Keratinocyte (primary cell): Measurements from ENCODE around the gene MED12L.

ENCODE experiments used
- EZH2 ChIP-seq: IDR thresholded peaks from one replicate; pipeline ENCODE4 v1.6.1; 2012; ENCODE audit warnings: inconsistent platforms, mild to moderate bottlenecking, low read length, moderate library complexity
- TF ChIP-seq, protein P1 (sequence below), 3 experiments: IDR thresholded peaks in 1 of 3; conservative IDR thresholded peaks in 1 of 3; optimal IDR thresholded peaks in 1 of 3; 2 replicates in 2 of 3; 3 replicates in 1 of 3; pipeline versions ENCODE3 to v1.5.1; 2011; ENCODE audit warnings: low read length in 3 of 3, mild to moderate bottlenecking in 3 of 3, moderate library complexity in 2 of 3, control low read depth in 1 of 3, inconsistent platforms in 1 of 3; ENCODE audit not compliant: insufficient read depth in 2 of 3; ENCODE audit errors: extremely low read depth in 1 of 3

DNA sequence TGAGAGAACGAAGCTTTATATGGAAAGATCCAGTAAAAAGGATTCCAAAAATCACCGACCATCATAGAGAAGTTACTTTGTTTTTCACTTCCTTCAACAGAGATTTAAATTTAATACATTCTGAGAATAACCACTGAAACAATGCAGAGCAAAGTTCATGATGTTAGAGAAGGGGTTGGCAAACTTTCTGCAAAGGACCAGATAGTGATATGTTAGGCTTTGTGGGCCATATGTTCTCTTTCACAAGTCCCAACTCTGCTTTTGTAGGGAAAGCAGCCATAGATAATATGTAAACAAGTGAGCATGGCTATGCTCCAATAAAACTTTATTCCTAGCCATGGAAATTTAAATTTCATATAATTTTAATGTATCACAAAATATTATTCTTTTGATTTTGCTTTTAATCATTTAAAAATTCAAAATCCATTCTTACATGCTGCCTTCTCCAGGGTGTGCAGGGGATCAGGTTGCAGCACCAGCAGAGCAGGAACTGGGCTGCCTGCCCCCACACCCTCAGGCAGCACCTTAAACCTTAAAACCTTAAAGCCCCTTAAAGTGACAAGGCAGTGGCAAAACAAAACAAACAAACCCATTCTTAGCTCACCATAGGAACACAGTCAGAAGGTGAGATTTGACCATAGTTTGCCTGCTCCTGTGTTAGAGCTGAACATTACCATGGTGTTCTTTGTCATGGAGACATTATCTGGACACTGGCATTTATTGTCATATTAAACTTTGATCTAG is 392.3 kb downstream of the MED12L start:
- TF ChIP-seq, protein P1, sequence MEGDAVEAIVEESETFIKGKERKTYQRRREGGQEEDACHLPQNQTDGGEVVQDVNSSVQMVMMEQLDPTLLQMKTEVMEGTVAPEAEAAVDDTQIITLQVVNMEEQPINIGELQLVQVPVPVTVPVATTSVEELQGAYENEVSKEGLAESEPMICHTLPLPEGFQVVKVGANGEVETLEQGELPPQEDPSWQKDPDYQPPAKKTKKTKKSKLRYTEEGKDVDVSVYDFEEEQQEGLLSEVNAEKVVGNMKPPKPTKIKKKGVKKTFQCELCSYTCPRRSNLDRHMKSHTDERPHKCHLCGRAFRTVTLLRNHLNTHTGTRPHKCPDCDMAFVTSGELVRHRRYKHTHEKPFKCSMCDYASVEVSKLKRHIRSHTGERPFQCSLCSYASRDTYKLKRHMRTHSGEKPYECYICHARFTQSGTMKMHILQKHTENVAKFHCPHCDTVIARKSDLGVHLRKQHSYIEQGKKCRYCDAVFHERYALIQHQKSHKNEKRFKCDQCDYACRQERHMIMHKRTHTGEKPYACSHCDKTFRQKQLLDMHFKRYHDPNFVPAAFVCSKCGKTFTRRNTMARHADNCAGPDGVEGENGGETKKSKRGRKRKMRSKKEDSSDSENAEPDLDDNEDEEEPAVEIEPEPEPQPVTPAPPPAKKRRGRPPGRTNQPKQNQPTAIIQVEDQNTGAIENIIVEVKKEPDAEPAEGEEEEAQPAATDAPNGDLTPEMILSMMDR (optimal IDR thresholded peaks at IDR 0.05 in 1 of 3, IDR thresholded peaks at IDR 0.05 in 1 of 3, conservative IDR thresholded peaks at IDR 0.05 in 1 of 3; ENCODE audit: extremely low read depth in 1 of 3, insufficient read depth in 2 of 3, low read length in 3 of 3), result no peak
- no peak for TF ChIP-seq EZH2
